ENCODE measurements around the gene PM20D1.

DNA sequence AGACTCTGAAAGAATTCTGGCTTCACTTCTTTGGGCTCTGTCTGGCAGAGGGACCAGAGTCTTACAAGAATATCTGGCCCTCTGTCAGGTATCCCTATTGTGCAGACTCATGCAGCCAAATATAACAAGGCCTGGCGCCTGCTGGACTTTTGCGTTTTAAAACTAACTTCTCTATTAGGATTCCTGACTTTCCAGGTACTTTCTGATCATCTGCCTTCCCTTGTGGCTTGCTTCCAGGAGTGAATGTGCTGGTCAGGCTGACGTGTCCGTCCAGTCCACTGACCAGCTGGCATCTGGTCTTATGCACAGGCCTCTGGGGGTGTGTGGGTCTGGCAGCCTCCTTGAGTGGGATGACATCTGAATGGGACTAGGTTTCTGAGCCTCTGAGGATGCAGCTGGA is 66.0 kb downstream of the PM20D1 start:
- TF ChIP-seq, protein P1, sequence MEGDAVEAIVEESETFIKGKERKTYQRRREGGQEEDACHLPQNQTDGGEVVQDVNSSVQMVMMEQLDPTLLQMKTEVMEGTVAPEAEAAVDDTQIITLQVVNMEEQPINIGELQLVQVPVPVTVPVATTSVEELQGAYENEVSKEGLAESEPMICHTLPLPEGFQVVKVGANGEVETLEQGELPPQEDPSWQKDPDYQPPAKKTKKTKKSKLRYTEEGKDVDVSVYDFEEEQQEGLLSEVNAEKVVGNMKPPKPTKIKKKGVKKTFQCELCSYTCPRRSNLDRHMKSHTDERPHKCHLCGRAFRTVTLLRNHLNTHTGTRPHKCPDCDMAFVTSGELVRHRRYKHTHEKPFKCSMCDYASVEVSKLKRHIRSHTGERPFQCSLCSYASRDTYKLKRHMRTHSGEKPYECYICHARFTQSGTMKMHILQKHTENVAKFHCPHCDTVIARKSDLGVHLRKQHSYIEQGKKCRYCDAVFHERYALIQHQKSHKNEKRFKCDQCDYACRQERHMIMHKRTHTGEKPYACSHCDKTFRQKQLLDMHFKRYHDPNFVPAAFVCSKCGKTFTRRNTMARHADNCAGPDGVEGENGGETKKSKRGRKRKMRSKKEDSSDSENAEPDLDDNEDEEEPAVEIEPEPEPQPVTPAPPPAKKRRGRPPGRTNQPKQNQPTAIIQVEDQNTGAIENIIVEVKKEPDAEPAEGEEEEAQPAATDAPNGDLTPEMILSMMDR (conservative IDR thresholded peaks at IDR 0.05 in 1 of 2, IDR thresholded peaks at IDR 0.05 in 1 of 2; ENCODE audit: low read depth in 1 of 2, low read length in 2 of 2): no peak
- no peak for TF ChIP-seq EZH2 (IDR thresholded peaks at IDR 0.05; ENCODE audit: low read length, missing control alignments)
